HFF-Myc (cell line): ENCODE results near the gene NUDT1.

Experiments used
- DNase-seq: peaks from one replicate; pipeline ENCODE4 v3.0.0-alpha.2; 2011; ENCODE audit warnings: low read depth; ENCODE audit errors: extremely low read depth
- H3K4me3 ChIP-seq: replicated peaks from 2 replicates; pipeline ENCODE4 v1.5.1; 2011; ENCODE audit warnings: low read depth, mild to moderate bottlenecking, control low read depth, low read length
- TF ChIP-seq, protein P1 (sequence below): IDR thresholded peaks from 2 replicates; pipeline ENCODE4 v1.5.1; 2012; ENCODE audit warnings: mild to moderate bottlenecking, low read depth, low read length, control low read depth; ENCODE audit errors: missing control alignments

NUDT1 gene

DNA sequence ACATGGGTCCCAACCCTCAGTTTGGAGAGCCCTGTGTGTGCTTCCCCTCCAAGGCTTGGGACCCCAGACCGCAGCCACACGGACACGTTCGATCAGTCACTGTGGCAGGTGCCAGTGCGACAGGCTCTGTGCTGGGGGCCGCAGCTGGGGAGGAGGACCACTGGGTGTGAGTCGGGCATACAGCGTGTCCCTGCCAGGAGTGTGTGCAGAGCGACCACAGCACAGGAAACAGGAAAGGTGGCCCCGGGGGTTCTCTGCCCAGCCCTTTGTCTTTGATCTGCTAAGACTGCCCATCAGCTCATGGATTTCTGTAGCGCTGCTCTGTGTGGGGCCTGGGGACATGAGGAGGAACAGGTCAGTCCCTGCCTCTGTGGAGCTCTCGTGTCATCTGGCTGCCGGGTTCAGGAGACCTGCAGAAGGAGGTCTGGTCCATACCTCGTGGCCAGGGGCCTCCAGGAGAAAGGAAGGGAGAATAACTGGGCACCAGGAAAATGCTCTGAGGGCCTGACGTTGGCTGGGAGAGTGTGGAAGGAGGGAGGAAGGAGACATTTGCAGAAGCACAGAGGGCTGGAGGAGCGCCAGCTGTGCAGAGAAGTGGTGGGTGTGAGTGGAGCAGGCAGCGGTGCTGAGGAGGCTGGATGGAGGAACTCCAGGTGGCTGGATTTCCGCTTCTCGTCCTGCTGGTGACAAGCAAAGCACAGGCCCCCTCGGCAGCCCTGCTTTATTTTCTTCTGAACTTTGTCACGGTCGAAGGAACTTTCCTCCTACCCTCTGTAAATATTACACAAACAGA lies 4.1 kb downstream of the NUDT1 start:
- H3K4me3 ChIP-seq: no peak overlapping the region
- TF ChIP-seq, protein P1, sequence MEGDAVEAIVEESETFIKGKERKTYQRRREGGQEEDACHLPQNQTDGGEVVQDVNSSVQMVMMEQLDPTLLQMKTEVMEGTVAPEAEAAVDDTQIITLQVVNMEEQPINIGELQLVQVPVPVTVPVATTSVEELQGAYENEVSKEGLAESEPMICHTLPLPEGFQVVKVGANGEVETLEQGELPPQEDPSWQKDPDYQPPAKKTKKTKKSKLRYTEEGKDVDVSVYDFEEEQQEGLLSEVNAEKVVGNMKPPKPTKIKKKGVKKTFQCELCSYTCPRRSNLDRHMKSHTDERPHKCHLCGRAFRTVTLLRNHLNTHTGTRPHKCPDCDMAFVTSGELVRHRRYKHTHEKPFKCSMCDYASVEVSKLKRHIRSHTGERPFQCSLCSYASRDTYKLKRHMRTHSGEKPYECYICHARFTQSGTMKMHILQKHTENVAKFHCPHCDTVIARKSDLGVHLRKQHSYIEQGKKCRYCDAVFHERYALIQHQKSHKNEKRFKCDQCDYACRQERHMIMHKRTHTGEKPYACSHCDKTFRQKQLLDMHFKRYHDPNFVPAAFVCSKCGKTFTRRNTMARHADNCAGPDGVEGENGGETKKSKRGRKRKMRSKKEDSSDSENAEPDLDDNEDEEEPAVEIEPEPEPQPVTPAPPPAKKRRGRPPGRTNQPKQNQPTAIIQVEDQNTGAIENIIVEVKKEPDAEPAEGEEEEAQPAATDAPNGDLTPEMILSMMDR: no peak
- DNase-seq: no peak

DNA sequence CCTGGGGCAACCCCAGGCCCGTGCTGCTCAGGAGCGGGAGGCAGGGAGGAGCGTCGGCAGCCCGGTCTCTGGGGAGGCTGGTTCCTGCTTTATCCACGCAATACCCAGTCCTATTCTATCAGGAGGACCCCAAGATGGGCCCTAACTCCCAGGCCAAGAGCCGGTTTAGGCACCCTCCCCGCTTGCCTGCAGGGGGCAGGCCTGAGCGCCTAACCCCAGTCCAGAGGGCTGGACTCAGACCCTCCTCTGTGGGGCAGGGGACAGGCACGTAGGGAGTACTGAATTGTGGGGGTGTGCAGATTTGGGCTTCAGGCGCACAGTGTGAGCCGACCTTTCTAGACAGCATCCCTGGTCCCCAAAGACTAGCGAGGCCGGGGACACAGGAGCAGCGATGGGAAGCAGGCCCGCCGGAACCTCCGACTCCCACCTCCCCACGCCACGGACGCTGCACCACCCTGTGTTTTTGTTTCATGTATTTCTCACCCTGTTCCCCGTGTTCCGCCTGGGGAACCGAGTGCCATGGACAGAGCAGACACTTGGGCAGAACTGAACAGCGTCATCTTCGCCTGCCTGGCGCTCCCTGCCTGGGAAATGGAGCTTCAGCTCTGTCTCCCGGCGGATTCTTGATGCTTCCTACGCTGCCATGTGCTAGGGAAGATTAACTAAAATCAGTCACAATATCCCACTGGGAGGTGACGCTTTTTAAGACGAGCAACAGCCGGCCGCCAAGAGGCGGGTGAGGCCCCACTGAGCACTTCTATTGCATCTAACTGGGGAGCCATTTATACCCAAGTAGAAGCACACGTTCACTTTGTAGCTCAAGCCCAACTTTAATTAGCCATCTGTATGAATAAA lies 5.3 kb downstream of the NUDT1 start:
- DNase-seq: no peak
- H3K4me3 ChIP-seq: no peak overlapping the region
- TF ChIP-seq, protein P1: peak; percentile 87

DNA sequence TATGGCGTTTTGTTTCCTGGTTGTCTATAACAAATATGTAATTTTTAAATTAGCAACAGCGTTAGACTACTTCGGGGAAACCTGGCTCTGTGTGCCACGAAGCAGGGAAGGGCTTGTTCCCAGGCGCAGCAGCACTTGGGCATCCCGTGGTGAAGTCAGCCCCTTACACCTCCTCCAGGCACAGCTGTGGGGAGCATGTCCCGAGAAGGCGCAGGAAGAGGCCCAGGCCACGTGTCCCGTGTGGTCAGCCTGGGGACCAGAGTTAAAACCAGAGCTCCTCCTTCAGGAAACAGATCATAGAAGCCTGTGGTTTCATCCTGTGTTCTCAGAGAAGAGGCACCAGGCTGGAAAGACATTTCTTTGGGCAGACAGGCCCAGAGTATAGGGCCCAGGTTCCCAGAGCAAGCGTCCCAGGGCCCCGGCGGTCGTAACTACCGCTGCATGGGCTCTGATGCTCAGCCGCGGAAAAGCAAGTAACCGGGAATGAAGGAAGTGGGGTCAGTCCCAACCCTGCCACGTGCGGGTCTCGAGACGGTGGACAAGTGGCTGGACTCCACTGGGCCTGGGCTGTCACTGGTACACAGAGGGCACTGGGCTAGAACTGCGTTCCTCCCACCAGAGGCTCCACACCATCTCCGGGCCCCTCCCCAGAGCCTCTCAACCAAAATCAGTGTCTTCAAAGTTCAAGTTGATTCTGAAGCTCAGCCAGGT lies 7.1 kb downstream of the NUDT1 start:
- TF ChIP-seq, protein P1: no peak
- peak; percentile 91 for DNase-seq
- no peak overlapping the region; the same call in 1 of the 2 replicates for H3K4me3 ChIP-seq

DNA sequence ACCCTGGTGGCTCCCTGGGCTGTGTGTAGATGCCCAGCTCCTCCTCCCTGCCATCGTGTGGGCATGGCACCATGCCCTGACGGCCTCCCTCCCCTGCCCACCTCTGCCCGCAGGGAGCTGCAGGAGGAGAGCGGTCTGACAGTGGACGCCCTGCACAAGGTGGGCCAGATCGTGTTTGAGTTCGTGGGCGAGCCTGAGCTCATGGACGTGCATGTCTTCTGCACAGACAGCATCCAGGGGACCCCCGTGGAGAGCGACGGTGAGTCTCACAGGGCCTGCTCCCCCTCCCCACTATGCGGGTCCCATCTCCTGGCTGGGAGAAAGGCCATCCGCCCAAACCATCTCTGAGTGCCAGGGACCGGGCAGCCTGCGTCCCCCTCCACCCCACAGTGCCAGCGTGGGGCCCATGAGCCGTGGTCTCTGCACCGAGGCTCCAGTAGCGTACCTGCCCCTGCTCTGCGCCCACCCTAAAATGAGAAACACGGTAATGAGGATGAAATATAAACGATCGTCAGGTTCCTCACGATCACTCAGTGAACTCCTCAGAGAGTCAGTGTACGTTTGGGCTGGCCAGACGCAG lies 7.8 kb downstream of the NUDT1 start:
- no peak for DNase-seq
- TF ChIP-seq, protein P1: no peak
- H3K4me3 ChIP-seq: no peak overlapping the region

DNA sequence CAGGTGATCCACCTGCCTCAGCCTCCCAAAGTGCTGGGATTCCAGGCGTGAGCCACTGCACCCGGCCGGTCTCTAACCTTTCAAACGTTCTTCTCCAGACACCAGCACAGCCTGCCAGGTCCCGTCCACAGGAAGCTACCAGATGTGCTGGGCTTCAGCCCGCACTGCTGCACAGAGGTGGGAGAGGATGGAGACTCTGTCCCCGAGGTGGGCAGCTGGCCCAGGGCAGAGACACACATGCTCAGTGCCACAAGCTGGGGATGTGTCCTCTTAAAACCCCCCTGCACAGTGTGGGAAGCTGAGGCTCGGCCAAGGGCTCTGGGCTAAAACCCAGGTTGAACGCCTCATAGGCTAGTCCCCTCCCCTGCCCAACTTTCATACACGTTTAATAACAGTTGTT lies 9.4 kb downstream of the NUDT1 start:
- no peak for DNase-seq
- TF ChIP-seq, protein P1: no peak

More for the DNA sequence above, 9.4 kb downstream of the NUDT1 start:
- H3K4me3 ChIP-seq: no peak overlapping the region
